Measurements from ENCODE around the gene STMN1. TPM values are rescaled to one million over a fixed set of nuclear protein-coding genes. Genes with fewer than 3 reads are reported as not detected.

Gene STMN1
- polyA plus RNA-seq, 2 of the 4 experiments (the other 2 are of a cell fraction), result 82.4 to 145 TPM

DNA sequence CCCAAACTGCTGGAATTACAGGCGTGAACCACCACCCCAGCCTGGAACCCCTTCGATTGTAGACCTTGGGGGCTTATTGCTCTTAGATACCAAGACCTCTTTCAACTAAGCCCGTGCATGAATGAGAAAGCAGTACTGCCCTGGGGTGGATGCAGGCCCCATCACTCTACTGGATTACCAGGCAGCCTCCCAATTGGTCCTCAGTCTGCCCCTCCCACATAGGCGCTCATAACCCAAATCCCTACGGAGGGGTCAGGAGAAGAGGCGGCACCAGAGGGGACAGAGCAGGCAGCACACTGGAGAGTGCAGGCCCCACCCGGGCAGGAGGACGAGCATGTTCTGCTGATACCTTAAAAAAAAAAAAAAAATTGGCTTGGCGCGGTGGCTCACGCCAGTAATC, 12.4 kb upstream of the STMN1 start:
- no peak for FAIRE-seq
- 95% methylated on average over 8 of the region's 11 CpGs for WGBS (ENCODE audit: missing lambda C conversion rate)
- Histone ChIP-seq H3K4me1 (peaks cover 7% of the 10 kb centered on the region; the same call in 1 of the 3 replicates), H3K27ac (no peak overlapping the region), H3K4me2 (no peak overlapping the region), H3K9me3 (no peaks in the 10 kb centered on the region), H3K4me3 (no peak overlapping the region)
- CTCF ChIA-PET, result interaction anchor here (0.7 to 0.9 kb wide), 3 partner anchors 18 to 306 kb away, joined by 3 to 4 read pairs (median 3); no protein-coding TSS in a partner anchor
- no peak for TF ChIP-seq KDM1A (IDR thresholded peaks at IDR 0.05; ENCODE audit: low read depth)
- TF ChIP-seq, protein P1, sequence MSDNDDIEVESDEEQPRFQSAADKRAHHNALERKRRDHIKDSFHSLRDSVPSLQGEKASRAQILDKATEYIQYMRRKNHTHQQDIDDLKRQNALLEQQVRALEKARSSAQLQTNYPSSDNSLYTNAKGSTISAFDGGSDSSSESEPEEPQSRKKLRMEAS (IDR thresholded peaks at IDR 0.05), result no peak
- TF ChIP-seq FOSL2 (IDR thresholded peaks at IDR 0.05), result no peak
- TF ChIP-seq FOSL2 (CRISPR knock-in tag; IDR thresholded peaks at IDR 0.05), result no peak
- TF ChIP-seq TFCP2L1 (CRISPR knock-in tag; IDR thresholded peaks at IDR 0.05), result no peak
- TF ChIP-seq, protein P2, sequence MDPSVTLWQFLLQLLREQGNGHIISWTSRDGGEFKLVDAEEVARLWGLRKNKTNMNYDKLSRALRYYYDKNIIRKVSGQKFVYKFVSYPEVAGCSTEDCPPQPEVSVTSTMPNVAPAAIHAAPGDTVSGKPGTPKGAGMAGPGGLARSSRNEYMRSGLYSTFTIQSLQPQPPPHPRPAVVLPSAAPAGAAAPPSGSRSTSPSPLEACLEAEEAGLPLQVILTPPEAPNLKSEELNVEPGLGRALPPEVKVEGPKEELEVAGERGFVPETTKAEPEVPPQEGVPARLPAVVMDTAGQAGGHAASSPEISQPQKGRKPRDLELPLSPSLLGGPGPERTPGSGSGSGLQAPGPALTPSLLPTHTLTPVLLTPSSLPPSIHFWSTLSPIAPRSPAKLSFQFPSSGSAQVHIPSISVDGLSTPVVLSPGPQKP (IDR thresholded peaks at IDR 0.05; ENCODE audit: low read depth, low read length), result no peak
- TF ChIP-seq MYC (IDR thresholded peaks at IDR 0.05; ENCODE audit: borderline replicate concordance, low read length), result no peak
- TF ChIP-seq NFE2L2 (conservative IDR thresholded peaks at IDR 0.05; ENCODE audit: low read length), result no peak
- TF ChIP-seq CHD4 (IDR thresholded peaks at IDR 0.05; ENCODE audit: borderline replicate concordance), result no peak
- TF ChIP-seq HOXB13 (CRISPR knock-in tag; IDR thresholded peaks at IDR 0.05; ENCODE audit: low read depth), result no peak
- TF ChIP-seq ESRRA (IDR thresholded peaks at IDR 0.05; ENCODE audit: borderline replicate concordance, low read length), result no peak
- TF ChIP-seq CBX8 (IDR thresholded peaks at IDR 0.05), result no peak
- TF ChIP-seq FOSB (CRISPR knock-in tag; IDR thresholded peaks at IDR 0.05), result no peak
- TF ChIP-seq NPAS2 (CRISPR knock-in tag; IDR thresholded peaks at IDR 0.05; ENCODE audit: borderline replicate concordance), result no peak
- no peak for ATAC-seq
- POLR2A ChIA-PET, result interaction anchor here (0.7 kb wide), 1 partner anchor 146 kb away, joined by 4 read pairs; no protein-coding TSS in a partner anchor
- DNase-seq (ENCODE audit: low read depth in 1 of 2, low spot score in 1 of 2), result no peak

DNA sequence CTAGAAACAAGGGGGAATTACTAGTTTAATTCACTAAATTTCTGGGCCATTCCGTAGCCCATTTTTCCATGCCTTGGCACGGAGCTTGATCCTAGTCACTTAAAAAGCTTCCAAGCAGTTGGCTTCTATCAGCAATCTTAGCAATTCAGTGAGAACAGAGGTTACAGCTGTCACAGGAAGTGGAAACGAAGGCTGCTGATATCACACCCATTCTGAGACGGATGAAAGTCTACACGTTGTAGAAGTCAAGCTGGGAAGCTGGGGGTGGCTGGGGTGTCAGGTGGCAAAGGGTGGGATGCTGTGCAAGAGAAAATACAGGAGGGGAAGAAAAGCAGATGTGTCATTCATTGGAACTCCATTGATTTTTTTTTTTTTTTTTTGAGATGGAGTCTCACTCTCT, 11.8 kb upstream of the STMN1 start:
- CTCF ChIA-PET, result interaction anchor here (0.9 kb wide), 1 partner anchor 23 kb away, joined by 3 read pairs; no protein-coding TSS in a partner anchor
- TF ChIP-seq HOXB5 (CRISPR knock-in tag; IDR thresholded peaks at IDR 0.05) (no peak), GATA3 (IDR thresholded peaks at IDR 0.05; ENCODE audit: borderline replicate concordance) (no peak), MAFK (IDR thresholded peaks at IDR 0.05; ENCODE audit: partially characterized antibody) (no peak), POLR2AphosphoS2 (conservative IDR thresholded peaks at IDR 0.05; ENCODE audit: low read length) (no peak), NPAS2 (CRISPR knock-in tag; IDR thresholded peaks at IDR 0.05; ENCODE audit: borderline replicate concordance) (no peak), HOXB13 (CRISPR knock-in tag; IDR thresholded peaks at IDR 0.05; ENCODE audit: low read depth) (no peak), TP53 (CRISPR knock-in tag; IDR thresholded peaks at IDR 0.05) (no peak)
- TF ChIP-seq, protein P3, sequence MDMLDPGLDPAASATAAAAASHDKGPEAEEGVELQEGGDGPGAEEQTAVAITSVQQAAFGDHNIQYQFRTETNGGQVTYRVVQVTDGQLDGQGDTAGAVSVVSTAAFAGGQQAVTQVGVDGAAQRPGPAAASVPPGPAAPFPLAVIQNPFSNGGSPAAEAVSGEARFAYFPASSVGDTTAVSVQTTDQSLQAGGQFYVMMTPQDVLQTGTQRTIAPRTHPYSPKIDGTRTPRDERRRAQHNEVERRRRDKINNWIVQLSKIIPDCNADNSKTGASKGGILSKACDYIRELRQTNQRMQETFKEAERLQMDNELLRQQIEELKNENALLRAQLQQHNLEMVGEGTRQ (IDR thresholded peaks at IDR 0.05), result no peak
- TF ChIP-seq, protein P4, sequence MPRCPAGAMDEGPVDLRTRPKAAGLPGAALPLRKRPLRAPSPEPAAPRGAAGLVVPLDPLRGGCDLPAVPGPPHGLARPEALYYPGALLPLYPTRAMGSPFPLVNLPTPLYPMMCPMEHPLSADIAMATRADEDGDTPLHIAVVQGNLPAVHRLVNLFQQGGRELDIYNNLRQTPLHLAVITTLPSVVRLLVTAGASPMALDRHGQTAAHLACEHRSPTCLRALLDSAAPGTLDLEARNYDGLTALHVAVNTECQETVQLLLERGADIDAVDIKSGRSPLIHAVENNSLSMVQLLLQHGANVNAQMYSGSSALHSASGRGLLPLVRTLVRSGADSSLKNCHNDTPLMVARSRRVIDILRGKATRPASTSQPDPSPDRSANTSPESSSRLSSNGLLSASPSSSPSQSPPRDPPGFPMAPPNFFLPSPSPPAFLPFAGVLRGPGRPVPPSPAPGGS (IDR thresholded peaks at IDR 0.05), result no peak
- TF ChIP-seq, protein P5, sequence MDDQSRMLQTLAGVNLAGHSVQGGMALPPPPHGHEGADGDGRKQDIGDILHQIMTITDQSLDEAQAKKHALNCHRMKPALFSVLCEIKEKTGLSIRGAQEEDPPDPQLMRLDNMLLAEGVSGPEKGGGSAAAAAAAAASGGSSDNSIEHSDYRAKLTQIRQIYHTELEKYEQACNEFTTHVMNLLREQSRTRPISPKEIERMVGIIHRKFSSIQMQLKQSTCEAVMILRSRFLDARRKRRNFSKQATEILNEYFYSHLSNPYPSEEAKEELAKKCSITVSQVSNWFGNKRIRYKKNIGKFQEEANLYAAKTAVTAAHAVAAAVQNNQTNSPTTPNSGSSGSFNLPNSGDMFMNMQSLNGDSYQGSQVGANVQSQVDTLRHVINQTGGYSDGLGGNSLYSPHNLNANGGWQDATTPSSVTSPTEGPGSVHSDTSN (IDR thresholded peaks at IDR 0.05), result no peak
- H3K27ac ChIP-seq, result no peak overlapping the region
- no peak for FAIRE-seq
- H3K4me2 ChIP-seq, result no peak overlapping the region
- peaks cover 7% of the 10 kb centered on the region; the same call in 1 of the 3 replicates for H3K4me1 ChIP-seq
- 85% methylated on average over 5 of the region's 5 CpGs for WGBS (ENCODE audit: missing lambda C conversion rate)
- H3K9me3 ChIP-seq, result no peaks in the 10 kb centered on the region
- no peak for DNase-seq (ENCODE audit: low read depth in 1 of 2, low spot score in 1 of 2)
- H3K4me3 ChIP-seq, result no peak overlapping the region
- ATAC-seq, result no peak
- POLR2A ChIA-PET, result no interaction called here

Data from A549 (cell line).